Measurements from ENCODE around the gene MOCOS. TPM values are rescaled to one million over a fixed set of nuclear protein-coding genes. Genes with fewer than 3 reads are reported as not detected.

MOCOS gene
- total RNA-seq, 4 donors from 2014 or later = 2.6 to 5.7 (median 4.4) TPM

DNA sequence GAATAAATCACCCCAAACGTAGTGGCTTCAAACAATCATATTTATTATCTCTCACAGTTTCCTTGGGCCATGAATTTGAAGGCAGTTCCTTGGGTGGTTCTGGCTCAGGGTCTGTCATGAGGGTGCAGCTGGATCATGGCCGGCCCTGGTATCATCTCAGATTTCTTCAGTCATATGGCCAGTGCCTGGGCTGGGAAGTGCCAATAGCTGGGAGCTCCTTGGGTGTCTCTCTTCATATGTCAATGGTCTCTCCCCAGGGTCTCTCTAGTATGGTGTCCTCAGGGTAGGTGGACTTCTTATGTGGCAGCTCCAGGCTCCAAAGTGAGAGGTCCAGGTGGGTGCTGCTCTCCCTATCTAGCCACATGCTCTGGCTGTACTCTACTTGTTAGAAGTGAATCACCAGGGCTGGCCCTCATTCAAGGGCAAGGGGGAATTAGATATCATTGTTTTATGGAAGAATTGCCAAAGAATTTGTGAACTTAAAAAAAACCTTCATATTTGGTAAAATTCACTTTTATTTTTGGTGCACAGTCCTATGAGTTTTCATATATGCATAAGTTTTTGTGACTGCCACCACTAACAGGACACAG, 125.6 kb downstream of the MOCOS start:
- in situ Hi-C loops (cut with MboI; ENCODE audit: low pct_ligation_motif_present in 1 of 4, low pct_unique_long_range_greater_than_20kb in 1 of 4, low sequenced_read_pairs in 3 of 4) = no loop called here
- Histone ChIP-seq H3K27me3 (no peaks in the 10 kb centered on the region), H3K9me3 (no peaks in the 10 kb centered on the region), H3K4me1 (no peaks in the 10 kb centered on the region), H3K4me3 (no peak overlapping the region), H3K27ac (no peak overlapping the region), H3K36me3 (no peaks in the 10 kb centered on the region)
- no peak for DNase-seq
- intact Hi-C loops (cut with DNase I; ENCODE audit: low total_unique reads) = no loop called here
- no peak for TF ChIP-seq POLR2A (IDR thresholded peaks at IDR 0.05)
- TF ChIP-seq POLR2AphosphoS5 (IDR thresholded peaks at IDR 0.05) = no peak
- TF ChIP-seq, protein P1, sequence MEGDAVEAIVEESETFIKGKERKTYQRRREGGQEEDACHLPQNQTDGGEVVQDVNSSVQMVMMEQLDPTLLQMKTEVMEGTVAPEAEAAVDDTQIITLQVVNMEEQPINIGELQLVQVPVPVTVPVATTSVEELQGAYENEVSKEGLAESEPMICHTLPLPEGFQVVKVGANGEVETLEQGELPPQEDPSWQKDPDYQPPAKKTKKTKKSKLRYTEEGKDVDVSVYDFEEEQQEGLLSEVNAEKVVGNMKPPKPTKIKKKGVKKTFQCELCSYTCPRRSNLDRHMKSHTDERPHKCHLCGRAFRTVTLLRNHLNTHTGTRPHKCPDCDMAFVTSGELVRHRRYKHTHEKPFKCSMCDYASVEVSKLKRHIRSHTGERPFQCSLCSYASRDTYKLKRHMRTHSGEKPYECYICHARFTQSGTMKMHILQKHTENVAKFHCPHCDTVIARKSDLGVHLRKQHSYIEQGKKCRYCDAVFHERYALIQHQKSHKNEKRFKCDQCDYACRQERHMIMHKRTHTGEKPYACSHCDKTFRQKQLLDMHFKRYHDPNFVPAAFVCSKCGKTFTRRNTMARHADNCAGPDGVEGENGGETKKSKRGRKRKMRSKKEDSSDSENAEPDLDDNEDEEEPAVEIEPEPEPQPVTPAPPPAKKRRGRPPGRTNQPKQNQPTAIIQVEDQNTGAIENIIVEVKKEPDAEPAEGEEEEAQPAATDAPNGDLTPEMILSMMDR (IDR thresholded peaks at IDR 0.05) = no peak
- TF ChIP-seq EP300 (IDR thresholded peaks at IDR 0.05; ENCODE audit: low read depth) = no peak
- 84 to 89% methylated on average over 2 of the region's 2 CpGs for WGBS, 2 donors (ENCODE audit: low coverage in 1 of 2)

DNA sequence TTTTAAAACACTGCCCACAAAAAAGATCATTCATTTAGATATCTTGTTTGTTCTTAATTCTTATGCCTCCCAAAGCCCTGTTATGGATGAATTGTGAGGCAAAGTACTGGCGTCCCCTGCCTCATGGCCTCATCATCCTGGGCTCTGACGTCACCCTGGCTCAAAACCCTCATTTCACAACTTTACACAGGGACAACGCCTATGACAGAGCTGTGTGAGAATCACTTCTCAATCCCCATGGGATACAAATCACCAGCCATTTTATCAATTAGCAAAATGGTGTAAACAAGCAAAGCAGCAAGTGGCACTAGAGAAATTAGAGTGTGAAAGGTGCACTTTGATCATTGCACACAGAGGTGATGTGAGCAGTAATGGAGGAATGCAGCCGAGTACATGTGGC, 126.8 kb downstream of the MOCOS start:
- H3K27me3 ChIP-seq = no peaks in the 10 kb centered on the region
- no peak for DNase-seq
- no peaks in the 10 kb centered on the region for H3K4me1 ChIP-seq
- no peak overlapping the region for H3K27ac ChIP-seq
- no peak overlapping the region for H3K4me3 ChIP-seq
- peaks cover 0 to 10% of the 10 kb centered on the region in 2 donors for H3K9me3 ChIP-seq
- H3K36me3 ChIP-seq = no peaks in the 10 kb centered on the region
- intact Hi-C loops (cut with DNase I; ENCODE audit: low total_unique reads) = no loop called here
- 67 to 74% methylated on average over 4 of the region's 4 CpGs for WGBS, 2 donors (ENCODE audit: low coverage in 1 of 2)
- TF ChIP-seq POLR2A (IDR thresholded peaks at IDR 0.05) (no peak), EP300 (IDR thresholded peaks at IDR 0.05; ENCODE audit: low read depth) (no peak), POLR2AphosphoS5 (IDR thresholded peaks at IDR 0.05) (no peak)
- TF ChIP-seq, protein P1 (IDR thresholded peaks at IDR 0.05) = no peak
- in situ Hi-C loops (cut with MboI; ENCODE audit: low pct_ligation_motif_present in 1 of 4, low pct_unique_long_range_greater_than_20kb in 1 of 4, low sequenced_read_pairs in 3 of 4) = no loop called here

DNA sequence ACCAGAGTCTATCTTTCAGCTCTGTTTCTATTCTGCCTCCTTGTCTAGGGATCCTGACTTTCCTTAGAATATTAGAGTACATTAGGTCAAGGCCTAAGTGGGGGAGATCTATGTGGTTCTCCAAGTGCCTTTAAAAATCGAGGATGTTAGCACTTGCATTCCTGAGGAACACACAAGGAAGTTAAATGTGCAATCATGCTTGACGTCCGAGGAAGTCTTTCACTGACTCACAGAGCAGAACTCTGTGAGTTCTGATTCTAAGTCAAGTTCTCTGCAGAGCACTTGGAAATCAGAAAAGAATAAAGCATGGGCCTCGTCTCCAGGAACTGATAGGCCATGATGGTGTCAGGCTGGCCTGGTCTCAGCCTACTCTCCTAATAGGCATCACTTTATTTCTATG, 127.5 kb downstream of the MOCOS start:
- in situ Hi-C loops (cut with MboI; ENCODE audit: low pct_ligation_motif_present in 1 of 4, low pct_unique_long_range_greater_than_20kb in 1 of 4, low sequenced_read_pairs in 3 of 4) = no loop called here
- peaks cover 0 to 11% of the 10 kb centered on the region in 2 donors for H3K9me3 ChIP-seq
- intact Hi-C loops (cut with DNase I; ENCODE audit: low total_unique reads) = no loop called here
- H3K4me1 ChIP-seq = no peaks in the 10 kb centered on the region
- no peaks in the 10 kb centered on the region for H3K36me3 ChIP-seq
- no peaks in the 10 kb centered on the region for H3K27me3 ChIP-seq
- WGBS, 2 donors (ENCODE audit: low coverage in 1 of 2) = 49% methylated on average over 4 of the region's 4 CpGs; no CpG with 5 or more reads in 1 of the 2 donors
- no peak overlapping the region for H3K27ac ChIP-seq
- H3K4me3 ChIP-seq = no peak overlapping the region
- no peak for TF ChIP-seq EP300 (IDR thresholded peaks at IDR 0.05; ENCODE audit: low read depth)
- no peak for DNase-seq

DNA sequence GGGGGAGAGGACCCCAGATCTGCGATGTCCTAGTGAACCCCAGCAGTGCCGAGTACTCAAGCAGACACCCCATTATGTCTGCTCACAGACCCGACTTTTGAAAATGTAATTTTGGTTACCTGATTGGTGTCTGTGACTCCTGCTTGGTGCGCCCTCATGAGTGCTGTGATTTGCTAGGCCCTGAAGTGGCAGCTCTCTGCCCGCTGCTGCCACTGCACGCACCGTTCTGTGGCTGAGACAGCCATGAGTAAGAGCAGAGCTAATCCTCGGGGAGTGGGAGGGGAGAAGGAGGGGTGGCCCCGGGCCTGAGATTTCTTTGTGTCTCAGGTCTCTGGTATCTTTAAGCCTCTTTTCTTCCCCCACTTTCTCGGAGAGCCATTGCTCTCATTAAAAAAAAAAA, 128.4 kb downstream of the MOCOS start:
- DNase-seq = no peak
- TF ChIP-seq POLR2AphosphoS5 (IDR thresholded peaks at IDR 0.05) (no peak), POLR2A (IDR thresholded peaks at IDR 0.05) (no peak)
- TF ChIP-seq, protein P1 (IDR thresholded peaks at IDR 0.05) = no peak
- Histone ChIP-seq H3K4me1 (no peaks in the 10 kb centered on the region), H3K9me3 (peaks cover 0 to 11% of the 10 kb centered on the region in 2 donors), H3K36me3 (no peaks in the 10 kb centered on the region), H3K27ac (no peak overlapping the region), H3K27me3 (no peaks in the 10 kb centered on the region), H3K4me3 (no peak overlapping the region)
- WGBS, 2 donors (ENCODE audit: low coverage in 1 of 2) = 71 to 72% methylated on average over 3 to 10 of the region's 10 CpGs
- intact Hi-C loops (cut with DNase I; ENCODE audit: low total_unique reads) (no loop called here), in situ Hi-C loops (cut with MboI; ENCODE audit: low pct_ligation_motif_present in 1 of 4, low pct_unique_long_range_greater_than_20kb in 1 of 4, low sequenced_read_pairs in 3 of 4) (no loop called here)

GRCh38 chr18:36316246-36316645, 128.9 kb downstream of the MOCOS start:
- intact Hi-C loops (cut with DNase I; ENCODE audit: low total_unique reads) = no loop called here
- 90 to 91% methylated on average over 1 to 2 of the region's 2 CpGs for WGBS, 2 donors (ENCODE audit: low coverage in 1 of 2)
- TF ChIP-seq EP300 (IDR thresholded peaks at IDR 0.05; ENCODE audit: low read depth) (no peak), POLR2A (IDR thresholded peaks at IDR 0.05) (no peak), POLR2AphosphoS5 (IDR thresholded peaks at IDR 0.05) (no peak)
- TF ChIP-seq, protein P1 (IDR thresholded peaks at IDR 0.05) = no peak
- Histone ChIP-seq H3K27me3 (no peaks in the 10 kb centered on the region), H3K4me1 (no peaks in the 10 kb centered on the region), H3K4me3 (no peak overlapping the region), H3K36me3 (no peaks in the 10 kb centered on the region), H3K9me3 (peaks cover 0 to 11% of the 10 kb centered on the region in 2 donors), H3K27ac (no peak overlapping the region)
- in situ Hi-C loops (cut with MboI; ENCODE audit: low pct_ligation_motif_present in 1 of 4, low pct_unique_long_range_greater_than_20kb in 1 of 4, low sequenced_read_pairs in 3 of 4) = no loop called here
- DNase-seq = no peak

Data from transverse colon (tissue), 4 donors.